H7 (cell line): ENCODE data around the gene TIMM17A. TPM values are rescaled to one million over a fixed set of nuclear protein-coding genes. Genes with fewer than 3 reads are reported as not detected.
"Not testable (repeated sequence)": the region's sequence is repeated elsewhere in the genome, so short reads cannot be mapped to it uniquely, and the experiment has no call there.

Experiments
- DNase-seq: peaks from one replicate; pipeline ENCODE4 v3.0.0; 2012
- H3K27me3 ChIP-seq: 2 replicates; pipeline ENCODE4 v1.6.0; 2011; ENCODE audit warnings: mild to moderate bottlenecking, low read length; ENCODE audit not compliant: control insufficient read depth, insufficient read depth
- H3K36me3 ChIP-seq: replicated peaks from 2 replicates; pipeline ENCODE4 v1.5.1; 2011; ENCODE audit warnings: low read length; ENCODE audit not compliant: control insufficient read depth, insufficient read depth
- H3K4me3 ChIP-seq: 2 replicates; pipeline ENCODE4 v1.5.1; 2011; ENCODE audit warnings: low read depth, mild to moderate bottlenecking, control low read depth, low read length, moderate library complexity; ENCODE audit not compliant: insufficient read depth
- total RNA-seq: library from RNA; depleted of rRNA; stranded (reverse); fragments of >200 nt; shearing (Covaris generic); gene quantifications from 2 replicates; pipeline ENCODE4 v1.2.3, GENCODE V29; 2014

The TIMM17A gene
- total RNA-seq, 1 experiment from 2014 or later = 75.6 TPM

DNA sequence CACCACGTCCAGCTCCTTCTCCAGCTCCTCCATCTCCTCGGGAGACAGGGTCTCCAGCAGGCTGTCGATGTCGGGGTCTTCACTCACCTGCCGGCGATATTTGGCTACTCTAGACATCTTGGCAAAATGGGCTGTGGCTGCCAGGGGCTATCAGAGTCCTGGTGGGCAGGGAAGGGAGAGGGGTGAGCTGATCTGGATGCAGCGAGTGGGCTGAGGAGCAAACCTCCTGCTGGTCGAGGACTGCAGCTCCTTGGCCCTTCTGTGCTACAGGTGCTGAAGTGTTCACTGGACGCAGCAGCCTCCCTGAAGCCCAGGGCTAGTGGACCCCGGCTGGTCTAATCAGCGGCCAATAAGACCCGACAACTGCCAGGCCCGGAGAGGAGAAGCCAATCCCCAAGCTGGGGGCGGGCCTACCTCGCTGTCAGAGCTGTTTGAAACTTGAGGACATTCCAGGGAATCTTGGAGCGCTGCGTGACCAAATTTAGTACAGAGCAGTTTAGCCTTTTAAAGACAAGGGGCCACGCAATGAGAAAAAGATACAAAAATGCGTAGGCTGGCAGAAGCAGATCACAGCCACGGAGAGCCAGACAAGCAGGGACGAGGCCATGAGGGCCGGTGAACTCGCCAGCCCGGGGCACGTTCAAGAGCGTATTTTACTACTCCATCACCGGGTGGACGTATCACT is 8.9 kb upstream of the TIMM17A start, which contains the start of gene LMOD1:
TSS of gene LMOD1 (minus strand) at position 325 of the 685 bp plus-strand sequence. CDS start at position 117, 208 bp downstream.
- DNase-seq = peak; percentile 89
- Histone ChIP-seq H3K36me3 (no peaks in the 10 kb centered on the region), H3K4me3 (peak within 1 kb of the TSS; percentile 45), H3K27me3 (peaks cover 24% of the 10 kb centered on the region)

- Histone ChIP-seq H3K36me3 (no peaks in the 10 kb centered on the region), H3K4me3 (no peak overlapping the region), H3K27me3 (peaks cover 24% of the 10 kb centered on the region)
- DNase-seq = no peak
Observed at GRCh38 chr1:201947697-201948008, 7.7 kb upstream of the TIMM17A start.

DNA sequence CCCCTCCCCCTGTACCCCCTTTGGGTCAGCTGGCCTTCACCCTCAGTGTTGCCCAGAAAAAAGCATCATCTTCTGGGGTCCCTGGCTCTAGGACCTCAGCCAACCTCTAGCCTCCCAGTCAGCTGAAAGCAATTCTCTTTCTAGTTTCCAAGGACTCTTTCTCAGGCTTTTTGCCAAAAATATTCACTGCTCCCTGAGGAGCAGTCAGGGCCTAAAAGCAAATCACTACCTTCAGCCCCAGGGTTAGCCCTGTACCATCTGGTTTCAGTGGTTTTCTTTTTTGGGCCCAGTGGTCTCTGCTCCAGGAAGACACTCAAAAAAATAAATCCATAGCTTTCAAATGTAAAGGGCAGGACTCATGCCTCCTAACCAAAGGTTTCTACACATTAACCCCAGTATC is 5.8 kb upstream of the TIMM17A start:
- no peak overlapping the region for H3K4me3 ChIP-seq
- H3K27me3 ChIP-seq = peaks cover 24% of the 10 kb centered on the region
- H3K36me3 ChIP-seq = no peaks in the 10 kb centered on the region
- DNase-seq = no peak

DNA sequence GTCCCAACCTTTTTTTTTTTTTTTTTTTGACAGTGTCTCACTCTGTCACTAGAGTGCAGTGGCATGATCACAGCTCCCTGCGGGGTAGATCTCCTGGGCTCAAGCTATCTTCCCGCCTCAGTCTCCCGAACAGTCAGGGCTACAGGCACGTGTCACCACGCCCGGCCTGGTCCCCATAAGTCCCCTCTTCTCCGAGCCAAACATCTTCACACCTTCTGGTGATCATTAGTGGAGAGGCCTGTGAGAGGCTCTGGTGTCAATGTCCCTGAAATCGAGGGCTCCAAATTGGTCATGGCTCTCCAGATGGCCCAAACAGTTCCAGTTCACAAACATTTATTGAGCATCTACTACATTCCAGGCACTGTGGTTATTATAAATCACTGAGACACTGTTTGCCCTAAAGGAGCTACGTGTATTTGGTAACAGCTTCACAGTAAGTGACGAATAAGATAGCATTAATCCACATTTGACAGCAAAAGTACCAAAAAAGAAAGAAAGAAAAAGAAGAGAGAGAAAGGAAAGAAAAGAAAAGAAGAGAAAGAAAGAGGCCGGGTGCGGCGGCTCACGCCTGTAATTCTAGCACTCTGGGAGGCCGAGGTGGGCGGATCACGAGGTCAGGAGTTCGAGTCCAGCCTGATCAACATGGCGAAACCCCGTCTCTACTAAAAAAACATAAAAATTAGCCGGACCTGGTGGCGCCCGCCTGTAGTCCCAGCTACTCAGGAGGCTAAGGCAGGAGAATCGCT is 867 bp upstream of the TIMM17A start:
- peaks cover 5% of the 10 kb centered on the region for H3K36me3 ChIP-seq
- H3K4me3 ChIP-seq = peak overlapping the region; percentile 82
- no peak for DNase-seq
- H3K27me3 ChIP-seq = no peaks in the 10 kb centered on the region

GRCh38 chr1:201955729-201956143 is 433 bp downstream of the TIMM17A start:
- H3K4me3 ChIP-seq = peak overlapping the region; percentile 82
- H3K36me3 ChIP-seq = peaks cover 5% of the 10 kb centered on the region
- DNase-seq = no peak
- no peaks in the 10 kb centered on the region for H3K27me3 ChIP-seq

DNA sequence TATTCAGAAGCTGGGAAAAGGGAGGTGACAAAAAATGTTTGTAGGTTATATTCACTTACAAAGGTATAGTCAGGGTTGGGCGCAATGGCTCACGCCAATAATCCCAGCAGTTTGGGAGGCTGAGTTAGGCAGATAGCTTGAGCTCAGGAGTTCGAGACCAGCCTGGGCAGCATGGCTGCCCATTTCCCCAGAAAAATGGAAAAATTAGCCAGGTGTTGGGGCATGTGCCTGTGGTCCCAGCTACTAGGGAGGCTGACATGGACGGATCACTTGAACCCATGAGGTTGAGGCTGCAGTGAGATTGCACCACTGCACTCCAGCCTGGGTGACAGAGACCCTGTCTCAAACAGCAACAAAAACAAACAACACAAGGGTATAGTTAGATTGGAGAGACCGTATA is 3.0 kb downstream of the TIMM17A start:
- no peaks in the 10 kb centered on the region for H3K27me3 ChIP-seq
- no peak overlapping the region for H3K4me3 ChIP-seq
- no peak for DNase-seq
- H3K36me3 ChIP-seq = peaks cover 11% of the 10 kb centered on the region

GRCh38 chr1:201962382-201962781 is 7.1 kb downstream of the TIMM17A start:
- H3K36me3 ChIP-seq = peaks cover 20% of the 10 kb centered on the region
- not testable (repeated sequence) for H3K4me3 ChIP-seq, H3K27me3 ChIP-seq, DNase-seq

GRCh38 chr1:201964261-201964660 is 9.0 kb downstream of the TIMM17A start:
- H3K4me3 ChIP-seq = no peak overlapping the region
- peaks cover 17% of the 10 kb centered on the region for H3K36me3 ChIP-seq
- DNase-seq = no peak
- no peaks in the 10 kb centered on the region for H3K27me3 ChIP-seq

GRCh38 chr1:201966171-201966570 is 10.9 kb downstream of the TIMM17A start:
- DNase-seq = no peak
- H3K36me3 ChIP-seq = peaks cover 23% of the 10 kb centered on the region
- H3K4me3 ChIP-seq = no peak overlapping the region
- no peaks in the 10 kb centered on the region for H3K27me3 ChIP-seq

GRCh38 chr1:201968202-201968925 is 13.1 kb downstream of the TIMM17A start:
- DNase-seq = no peak
- Histone ChIP-seq H3K4me3 (no peak overlapping the region), H3K36me3 (peaks cover 17% of the 10 kb centered on the region), H3K27me3 (no peaks in the 10 kb centered on the region)

DNA sequence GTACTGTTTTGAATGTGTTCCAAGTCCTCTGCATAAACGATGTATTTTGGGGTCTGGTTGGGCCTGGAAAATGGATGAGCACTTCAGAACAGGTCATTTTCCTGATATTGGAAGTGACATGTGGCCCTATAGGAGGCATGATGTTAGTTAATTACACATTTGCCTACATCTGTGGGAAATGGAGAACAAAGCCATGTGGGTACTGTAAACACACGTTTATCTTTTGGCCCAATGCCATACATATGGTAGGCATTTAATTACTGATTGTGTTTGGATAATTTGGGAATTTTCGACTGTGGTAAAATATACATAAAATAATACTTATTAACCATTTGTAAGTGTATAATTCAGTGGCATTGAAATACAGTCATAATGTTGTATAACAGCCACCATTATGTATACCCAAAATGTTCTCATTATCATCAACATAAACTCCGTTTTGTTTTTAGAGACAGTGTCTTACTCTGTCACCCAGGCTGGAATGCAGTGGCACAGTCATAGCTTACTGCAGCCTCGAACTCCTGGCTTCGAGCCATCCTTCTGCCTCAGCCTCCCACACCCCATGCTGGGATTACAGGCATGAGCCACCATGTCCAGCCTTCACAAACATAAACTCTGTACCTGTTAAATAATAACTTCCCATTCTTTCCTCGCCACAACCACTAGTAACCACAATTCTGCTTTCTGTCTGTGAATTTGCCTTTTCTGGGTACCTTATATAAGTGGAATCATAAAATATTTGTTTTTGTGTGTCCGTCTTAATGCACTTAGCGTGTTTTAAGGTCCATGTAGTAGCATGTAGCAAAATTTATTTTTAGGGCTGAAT is 15.2 kb downstream of the TIMM17A start:
- H3K36me3 ChIP-seq = peaks cover 9% of the 10 kb centered on the region

DNA sequence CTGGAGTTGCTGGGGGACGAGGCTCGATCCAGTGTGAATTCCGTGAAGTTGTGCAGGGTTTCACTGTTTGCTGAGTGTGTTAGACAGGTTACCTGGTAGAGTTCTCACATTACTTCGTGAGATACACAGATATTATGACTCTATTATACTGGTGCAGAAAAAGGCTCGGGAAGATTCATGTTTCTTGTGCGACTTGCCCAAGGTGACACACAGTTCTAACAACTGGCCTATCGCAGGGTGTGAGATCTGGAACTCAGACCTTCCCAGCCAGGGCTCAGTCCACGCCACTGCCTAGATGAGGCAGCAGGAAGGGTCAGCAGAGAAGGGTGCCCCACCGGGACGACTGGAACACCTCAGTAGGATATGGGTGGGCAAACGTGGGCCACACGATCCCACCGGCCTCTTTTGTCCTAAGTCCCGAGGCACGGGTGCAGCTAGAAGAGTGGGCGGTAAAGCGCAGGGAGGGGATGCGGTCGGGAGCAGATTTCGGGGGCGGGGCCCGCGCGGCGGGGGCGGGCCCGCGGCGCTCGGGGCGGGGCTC is 26.8 kb downstream of the TIMM17A start:
- peak; percentile 96 for DNase-seq
- Histone ChIP-seq H3K36me3 (no peaks in the 10 kb centered on the region), H3K27me3 (no peaks in the 10 kb centered on the region; the same call in 1 of the 2 replicates), H3K4me3 (peak overlapping the region; percentile 98)

More for the DNA sequence above, 15.2 kb downstream of the TIMM17A start:
- no peaks in the 10 kb centered on the region for H3K27me3 ChIP-seq
- no peak for DNase-seq
- H3K4me3 ChIP-seq = no peak overlapping the region

DNA sequence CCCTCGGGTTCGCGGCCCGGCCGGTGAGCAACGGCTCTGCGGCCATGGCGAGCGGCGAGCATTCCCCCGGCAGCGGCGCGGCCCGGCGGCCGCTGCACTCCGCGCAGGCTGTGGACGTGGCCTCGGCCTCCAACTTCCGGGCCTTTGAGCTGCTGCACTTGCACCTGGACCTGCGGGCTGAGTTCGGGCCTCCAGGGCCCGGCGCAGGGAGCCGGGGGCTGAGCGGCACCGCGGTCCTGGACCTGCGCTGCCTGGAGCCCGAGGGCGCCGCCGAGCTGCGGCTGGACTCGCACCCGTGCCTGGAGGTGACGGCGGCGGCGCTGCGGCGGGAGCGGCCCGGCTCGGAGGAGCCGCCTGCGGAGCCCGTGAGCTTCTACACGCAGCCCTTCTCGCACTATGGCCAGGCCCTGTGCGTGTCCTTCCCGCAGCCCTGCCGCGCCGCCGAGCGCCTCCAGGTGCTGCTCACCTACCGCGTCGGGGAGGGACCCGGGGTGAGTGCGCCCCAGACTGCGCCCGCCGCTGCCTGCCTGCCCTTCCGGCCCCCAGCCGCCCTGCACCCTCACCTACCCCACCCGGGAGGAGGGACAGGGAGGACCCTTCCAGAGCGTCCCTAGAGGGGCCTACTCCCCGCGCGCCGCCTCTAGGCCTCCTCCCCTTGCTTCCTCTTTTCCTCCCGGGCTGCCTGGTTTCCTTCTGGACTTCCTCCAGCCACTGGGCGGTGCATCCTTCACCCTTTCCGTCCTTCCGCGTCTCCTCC is 27.5 kb downstream of the TIMM17A start, which contains the start of gene RNPEP:
TSS of gene RNPEP (plus strand) at position 26 of the 757 bp plus-strand sequence. CDS start at position 45, 19 bp downstream.
- H3K27me3 ChIP-seq = no peaks in the 10 kb centered on the region; the same call in 1 of the 2 replicates
- H3K36me3 ChIP-seq = no peaks in the 10 kb centered on the region
- peak; percentile 86 for DNase-seq
- H3K4me3 ChIP-seq = peak within 1 kb of the TSS; percentile 98
